Natural killer cell (primary cell): ENCODE measurements around the gene ASTE1. TPM values are rescaled to one million over a fixed set of nuclear protein-coding genes. Genes with fewer than 3 reads are reported as not detected.

Experiments used
- ATAC-seq, 3 donors: fragments of 150-1000 bp in 2 of 3; fragments of 200-7000 bp in 1 of 3; cut with Tn5 transposase; 1 replicate in 1 of 3; 2 replicates in 2 of 3; pipeline ENCODE4 v1.10.0; 2021; ENCODE audit warnings: mild to moderate bottlenecking in 2 of 3, moderate library complexity in 2 of 3
- DNase-seq, 2 donors: peaks; one replicate each; pipeline versions ENCODE4 v3.0.0 to v3.0.0-alpha.2; 2013 to 2021; ENCODE audit warnings: mixed read lengths in 1 of 2
- H3K27ac ChIP-seq: one replicate; pipeline ENCODE4 v1.5.1; 2013; ENCODE audit warnings: mild to moderate bottlenecking, low read length
- H3K27me3 ChIP-seq: one replicate; pipeline ENCODE4 v1.6.1; 2013; ENCODE audit warnings: low read length; ENCODE audit not compliant: control insufficient read depth, insufficient read depth
- H3K36me3 ChIP-seq: one replicate; pipeline ENCODE4 v1.6.1; 2013; ENCODE audit warnings: low read length; ENCODE audit not compliant: control insufficient read depth, insufficient read depth
- H3K4me1 ChIP-seq: one replicate; pipeline ENCODE4 v1.6.1; 2013; ENCODE audit warnings: low read length; ENCODE audit not compliant: control insufficient read depth, insufficient read depth
- H3K4me3 ChIP-seq: one replicate; pipeline ENCODE4 v1.5.1; 2013; ENCODE audit warnings: low read length
- H3K9me3 ChIP-seq: one replicate; pipeline ENCODE4 v1.6.1; 2013; ENCODE audit warnings: low read length; ENCODE audit not compliant: control insufficient read depth, insufficient read depth
- H3K27ac Mint-ChIP-seq, 2 donors: one replicate each; pipeline ENCODE4 v1.8.0; 2022; ENCODE audit warnings: mild to moderate bottlenecking in 2 of 2, mixed read lengths in 2 of 2, moderate library complexity in 1 of 2
- H3K27me3 Mint-ChIP-seq, 2 donors: one replicate each; pipeline ENCODE4 v1.8.0; 2022; ENCODE audit warnings: low read depth in 2 of 2, mixed read lengths in 2 of 2
- H3K36me3 Mint-ChIP-seq: one replicate; pipeline ENCODE4 v1.8.0; 2022; ENCODE audit warnings: mixed read lengths
- H3K4me1 Mint-ChIP-seq, 2 donors: one replicate each; pipeline ENCODE4 v1.8.0; 2022; ENCODE audit warnings: mixed read lengths in 2 of 2
- H3K4me3 Mint-ChIP-seq: one replicate; pipeline ENCODE4 v1.8.0; 2022; ENCODE audit warnings: mild to moderate bottlenecking, moderate library complexity, mixed read lengths
- H3K9me3 Mint-ChIP-seq, 2 donors: one replicate each; pipeline ENCODE4 v1.8.0; 2022; ENCODE audit warnings: mixed read lengths in 2 of 2
- WGBS: methylation state at CpG from one replicate; pipeline ENCODE4 v1.1.7; 2013; ENCODE audit warnings: missing lambda C conversion rate; ENCODE audit not compliant: insufficient coverage; 5-methylcytosine and 5-hydroxymethylcytosine counted together
- intact Hi-C: fragments of 100-400 bp; cut with micrococcal nuclease; formaldehyde crosslinking; loops from one replicate; pipeline ENCODE4 v1.14.2; 2022
- total RNA-seq, 4 donors: library from RNA; stranded (reverse); fragments of 120-200 nt in 1 of 4; gene quantifications; one replicate each; pipeline versions ENCODE4 v1.2.3 to v1.2.4, GENCODE V29; 2013 to 2022
- TF ChIP-seq, protein P1 (sequence below): fragments of 200-600 bp; IDR thresholded peaks from one replicate; pipeline ENCODE4 v1.8.0; 2022; ENCODE audit warnings: antibody characterized with exemption

Gene ASTE1
- total RNA-seq, 3 donors from 2014 or later (not counting 1 experiment from before 2014, with no cell fraction given), result 22.8 to 28.8 (median 24.3) TPM

DNA sequence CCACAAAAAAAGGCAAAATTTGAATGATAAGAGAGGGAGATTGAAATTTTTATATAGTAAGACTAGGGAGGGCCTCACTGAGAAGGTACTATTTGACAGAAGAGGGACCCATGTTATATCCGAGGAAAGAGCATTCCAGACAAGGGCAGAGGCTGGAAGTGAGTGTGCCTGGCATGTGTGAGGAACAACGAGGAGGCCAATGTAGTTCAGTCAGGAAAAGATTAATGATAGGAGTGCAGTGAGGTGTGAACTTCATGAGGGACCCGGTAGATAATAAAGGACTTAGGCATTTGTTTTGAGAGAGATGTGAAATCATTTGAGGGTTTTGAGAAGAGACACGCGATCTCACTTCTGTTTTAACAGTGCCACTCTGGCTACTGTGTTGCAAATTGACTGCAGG, 36.3 kb downstream of the ASTE1 start:
- TF ChIP-seq, protein P1, sequence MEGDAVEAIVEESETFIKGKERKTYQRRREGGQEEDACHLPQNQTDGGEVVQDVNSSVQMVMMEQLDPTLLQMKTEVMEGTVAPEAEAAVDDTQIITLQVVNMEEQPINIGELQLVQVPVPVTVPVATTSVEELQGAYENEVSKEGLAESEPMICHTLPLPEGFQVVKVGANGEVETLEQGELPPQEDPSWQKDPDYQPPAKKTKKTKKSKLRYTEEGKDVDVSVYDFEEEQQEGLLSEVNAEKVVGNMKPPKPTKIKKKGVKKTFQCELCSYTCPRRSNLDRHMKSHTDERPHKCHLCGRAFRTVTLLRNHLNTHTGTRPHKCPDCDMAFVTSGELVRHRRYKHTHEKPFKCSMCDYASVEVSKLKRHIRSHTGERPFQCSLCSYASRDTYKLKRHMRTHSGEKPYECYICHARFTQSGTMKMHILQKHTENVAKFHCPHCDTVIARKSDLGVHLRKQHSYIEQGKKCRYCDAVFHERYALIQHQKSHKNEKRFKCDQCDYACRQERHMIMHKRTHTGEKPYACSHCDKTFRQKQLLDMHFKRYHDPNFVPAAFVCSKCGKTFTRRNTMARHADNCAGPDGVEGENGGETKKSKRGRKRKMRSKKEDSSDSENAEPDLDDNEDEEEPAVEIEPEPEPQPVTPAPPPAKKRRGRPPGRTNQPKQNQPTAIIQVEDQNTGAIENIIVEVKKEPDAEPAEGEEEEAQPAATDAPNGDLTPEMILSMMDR, result no peak
- no peaks in the 10 kb centered on the region for H3K9me3 ChIP-seq
- ATAC-seq (no peak), DNase-seq (no peak)
- peaks cover 10% of the 10 kb centered on the region for H3K36me3 Mint-ChIP-seq
- no peaks in the 10 kb centered on the region for H3K9me3 Mint-ChIP-seq
- no peak overlapping the region for H3K4me3 Mint-ChIP-seq
- H3K4me3 ChIP-seq, result no peak overlapping the region
- no peak overlapping the region for H3K27ac ChIP-seq
- H3K27ac Mint-ChIP-seq, result no peak overlapping the region
- H3K36me3 ChIP-seq, result peaks cover 7% of the 10 kb centered on the region
- no peaks in the 10 kb centered on the region for H3K27me3 Mint-ChIP-seq
- H3K4me1 Mint-ChIP-seq, result peaks cover 12 to 14% of the 10 kb centered on the region in 2 donors
- no peaks in the 10 kb centered on the region for H3K27me3 ChIP-seq
- intact Hi-C loops, result no loop called here
- 75% methylated on average over 5 of the region's 5 CpGs for WGBS
- H3K4me1 ChIP-seq, result no peaks in the 10 kb centered on the region

GRCh38 chr3:130981469-130981868, 45.2 kb downstream of the ASTE1 start:
- H3K27ac ChIP-seq, result no peak overlapping the region
- ATAC-seq (no peak), DNase-seq (no peak)
- Mint-ChIP-seq H3K9me3 (no peaks in the 10 kb centered on the region), H3K4me1 (no peaks in the 10 kb centered on the region), H3K27ac (no peak overlapping the region), H3K27me3 (no peaks in the 10 kb centered on the region), H3K36me3 (no peaks in the 10 kb centered on the region), H3K4me3 (no peak overlapping the region)
- no peaks in the 10 kb centered on the region for H3K4me1 ChIP-seq
- H3K4me3 ChIP-seq, result no peak overlapping the region
- H3K27me3 ChIP-seq, result no peaks in the 10 kb centered on the region
- H3K9me3 ChIP-seq, result no peaks in the 10 kb centered on the region
- peaks cover 9% of the 10 kb centered on the region for H3K36me3 ChIP-seq
- intact Hi-C loops, result no loop called here
- WGBS, result 86% methylated on average over 1 of the region's 2 CpGs
- TF ChIP-seq, protein P1, result no peak

DNA sequence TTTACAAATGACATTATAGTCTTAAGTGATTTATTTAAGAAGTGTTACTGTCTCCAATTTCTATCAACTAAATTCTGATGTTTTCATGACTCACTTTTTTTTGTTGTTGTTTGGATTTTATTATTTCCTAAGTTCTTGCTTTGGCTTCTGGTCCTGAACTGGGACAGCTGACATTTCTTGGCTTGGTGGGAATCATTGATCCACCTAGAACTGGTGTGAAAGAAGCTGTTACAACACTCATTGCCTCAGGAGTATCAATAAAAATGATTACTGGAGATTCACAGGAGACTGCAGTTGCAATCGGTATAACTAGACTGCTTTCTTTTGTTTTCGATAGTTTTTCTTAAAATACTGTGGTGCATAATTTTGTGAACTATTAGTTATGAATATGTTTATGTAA, 47.5 kb downstream of the ASTE1 start:
- no peak overlapping the region for H3K27ac Mint-ChIP-seq

DNA sequence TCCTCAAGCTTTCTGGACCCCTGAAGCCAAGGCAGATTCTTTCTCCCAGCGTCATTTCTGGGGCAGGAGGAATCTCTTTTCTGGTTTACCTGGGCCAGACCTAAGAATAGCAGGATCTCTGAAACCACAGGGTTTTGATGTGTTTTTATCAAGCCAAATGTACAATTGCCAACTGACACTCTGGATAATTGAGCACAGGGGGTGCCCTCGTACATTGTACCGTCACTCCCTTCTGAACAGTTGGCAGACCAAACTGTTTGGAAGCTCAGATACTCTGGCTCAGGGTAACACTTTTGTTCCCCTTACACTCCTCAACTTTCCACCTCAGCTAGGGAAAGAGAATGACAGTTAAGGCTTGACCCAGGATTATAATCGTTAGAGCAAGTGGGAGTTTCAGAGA, 49.9 kb downstream of the ASTE1 start:
- no peaks in the 10 kb centered on the region for H3K4me1 ChIP-seq
- intact Hi-C loops, result no loop called here
- TF ChIP-seq, protein P1, result no peak
- no peaks in the 10 kb centered on the region for H3K9me3 ChIP-seq
- Mint-ChIP-seq H3K27ac (no peak overlapping the region), H3K4me3 (no peak overlapping the region), H3K36me3 (peaks cover 22% of the 10 kb centered on the region), H3K9me3 (no peaks in the 10 kb centered on the region), H3K27me3 (no peaks in the 10 kb centered on the region), H3K4me1 (no peaks in the 10 kb centered on the region)
- H3K27me3 ChIP-seq, result no peaks in the 10 kb centered on the region
- H3K27ac ChIP-seq, result no peak overlapping the region
- H3K36me3 ChIP-seq, result peaks cover 26% of the 10 kb centered on the region
- H3K4me3 ChIP-seq, result no peak overlapping the region
- ATAC-seq (no peak), DNase-seq (no peak)
- WGBS, result 90% methylated on average over 4 of the region's 4 CpGs

More for the DNA sequence above, 47.5 kb downstream of the ASTE1 start:
- Mint-ChIP-seq H3K9me3 (no peaks in the 10 kb centered on the region), H3K4me1 (no peaks in the 10 kb centered on the region), H3K4me3 (no peak overlapping the region), H3K36me3 (peaks cover 8% of the 10 kb centered on the region), H3K27me3 (no peaks in the 10 kb centered on the region)
- Histone ChIP-seq H3K36me3 (peaks cover 28% of the 10 kb centered on the region), H3K27ac (no peak overlapping the region), H3K9me3 (no peaks in the 10 kb centered on the region), H3K4me3 (no peak overlapping the region), H3K27me3 (no peaks in the 10 kb centered on the region), H3K4me1 (no peaks in the 10 kb centered on the region)
- intact Hi-C loops, result no loop called here
- WGBS, result 100% methylated on average over 2 of the region's 2 CpGs
- DNase-seq (no peak), ATAC-seq (no peak)
- TF ChIP-seq, protein P1, result no peak
